Tibial nerve (tissue), 4 donors: ENCODE measurements around the gene MYL10. TPM values are rescaled to one million over a fixed set of nuclear protein-coding genes. Genes with fewer than 3 reads are reported as not detected.

Source experiments
- DNase-seq, 2 donors: peaks; one replicate each; pipeline ENCODE4 v3.0.0-alpha.2; 2019; ENCODE audit warnings: low spot score in 2 of 2
- H3K27ac ChIP-seq, 4 donors: fragments of 200-600 bp; sonication (generic) in 3 of 4; one replicate each; pipeline ENCODE4 v1.5.1; 2017 to 2019; ENCODE audit warnings: mild to moderate bottlenecking in 1 of 4
- H3K27me3 ChIP-seq, 2 donors: fragments of 200-600 bp; sonication (generic) in 1 of 2; one replicate each; pipeline versions ENCODE4 v1.5.1 to v1.6.0; 2017 to 2019
- H3K36me3 ChIP-seq, 3 donors: fragments of 200-600 bp; sonication (generic); one replicate each; pipeline ENCODE4 v1.5.1; 2018 to 2019
- H3K4me1 ChIP-seq, 4 donors: fragments of 200-600 bp; sonication (generic) in 3 of 4; one replicate each; pipeline ENCODE4 v1.5.1; 2017 to 2019
- H3K4me3 ChIP-seq, 4 donors: fragments of 200-600 bp; sonication (generic) in 3 of 4; one replicate each; pipeline ENCODE4 v1.5.1; 2017 to 2019; ENCODE audit warnings: mild to moderate bottlenecking in 1 of 4, moderate library complexity in 1 of 4
- H3K9me3 ChIP-seq, 4 donors: fragments of 200-600 bp; sonication (generic) in 3 of 4; one replicate each; pipeline ENCODE4 v1.5.1; 2017 to 2019
- EP300 ChIP-seq, 2 donors: sonication (generic); formaldehyde crosslinking; IDR thresholded peaks; one replicate each; pipeline ENCODE4 v1.6.1; 2017; ENCODE audit warnings: antibody characterized with exemption in 2 of 2, mild to moderate bottlenecking in 1 of 2
- POLR2A ChIP-seq, 2 donors: fragments of 450-650 bp; IDR thresholded peaks; one replicate each; pipeline ENCODE4 v1.6.1; 2017; ENCODE audit warnings: antibody characterized with exemption in 2 of 2, mild to moderate bottlenecking in 2 of 2, moderate library complexity in 2 of 2
- WGBS, 2 donors: methylation state at CpG; one replicate each; pipeline ENCODE4 v1.1.5; 2018; 5-methylcytosine and 5-hydroxymethylcytosine counted together
- total RNA-seq, 4 donors: library from RNA; depleted of rRNA; stranded (reverse); fragments of >200 nt; gene quantifications; one replicate each; pipeline ENCODE4 v1.1.0, GENCODE V29; 2016
- TF ChIP-seq, protein P1 (sequence below), 5 experiments: fragments of 200-600 bp in 3 of 5; fragments of 450-650 bp in 2 of 5; sonication (generic) in 3 of 5; IDR thresholded peaks; one replicate each; pipeline ENCODE4 v1.5.1; 2016 to 2019; ENCODE audit warnings: antibody characterized with exemption in 5 of 5, mild to moderate bottlenecking in 3 of 5, moderate library complexity in 2 of 5

MYL10 gene
- total RNA-seq, 4 donors from 2014 or later, result not detected

DNA sequence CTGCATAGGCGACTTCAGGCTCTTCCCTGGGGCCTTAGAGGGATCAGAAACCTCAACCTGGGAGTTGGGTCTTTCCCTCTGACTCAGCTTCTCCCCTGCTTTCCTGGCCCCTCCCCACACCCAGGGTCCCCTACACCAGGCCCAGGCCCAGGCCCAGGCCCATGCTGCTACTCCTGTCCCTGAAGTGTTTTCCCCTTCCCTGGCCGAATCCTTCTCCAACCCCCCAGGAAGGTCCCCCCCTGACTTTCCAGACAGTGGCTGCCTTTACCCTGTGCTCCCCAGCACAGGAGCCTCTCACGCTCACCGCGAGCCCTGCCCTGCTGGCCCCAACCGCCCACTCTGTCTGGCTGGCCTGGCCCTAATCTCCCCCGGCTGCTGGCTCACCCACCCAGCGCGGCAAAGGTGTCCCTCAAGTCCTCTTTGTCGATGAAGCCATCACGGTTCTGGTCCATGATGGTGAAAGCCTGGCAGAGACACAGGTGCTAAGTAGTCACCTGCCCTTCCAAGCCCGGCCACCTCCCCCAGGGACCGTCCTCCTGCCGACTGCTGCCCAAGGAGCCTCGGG, 6.4 kb downstream of the MYL10 start:
- no peaks in the 10 kb centered on the region for H3K9me3 ChIP-seq
- peaks cover 0 to 7% (median 0%) of the 10 kb centered on the region in 4 donors for H3K4me1 ChIP-seq
- H3K27ac ChIP-seq, result no peak overlapping the region
- H3K4me3 ChIP-seq, result no peak overlapping the region
- no peak for DNase-seq
- TF ChIP-seq, protein P1, sequence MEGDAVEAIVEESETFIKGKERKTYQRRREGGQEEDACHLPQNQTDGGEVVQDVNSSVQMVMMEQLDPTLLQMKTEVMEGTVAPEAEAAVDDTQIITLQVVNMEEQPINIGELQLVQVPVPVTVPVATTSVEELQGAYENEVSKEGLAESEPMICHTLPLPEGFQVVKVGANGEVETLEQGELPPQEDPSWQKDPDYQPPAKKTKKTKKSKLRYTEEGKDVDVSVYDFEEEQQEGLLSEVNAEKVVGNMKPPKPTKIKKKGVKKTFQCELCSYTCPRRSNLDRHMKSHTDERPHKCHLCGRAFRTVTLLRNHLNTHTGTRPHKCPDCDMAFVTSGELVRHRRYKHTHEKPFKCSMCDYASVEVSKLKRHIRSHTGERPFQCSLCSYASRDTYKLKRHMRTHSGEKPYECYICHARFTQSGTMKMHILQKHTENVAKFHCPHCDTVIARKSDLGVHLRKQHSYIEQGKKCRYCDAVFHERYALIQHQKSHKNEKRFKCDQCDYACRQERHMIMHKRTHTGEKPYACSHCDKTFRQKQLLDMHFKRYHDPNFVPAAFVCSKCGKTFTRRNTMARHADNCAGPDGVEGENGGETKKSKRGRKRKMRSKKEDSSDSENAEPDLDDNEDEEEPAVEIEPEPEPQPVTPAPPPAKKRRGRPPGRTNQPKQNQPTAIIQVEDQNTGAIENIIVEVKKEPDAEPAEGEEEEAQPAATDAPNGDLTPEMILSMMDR (IDR thresholded peaks at IDR 0.05), result no peak
- no peak for TF ChIP-seq EP300 (IDR thresholded peaks at IDR 0.05)
- no peak for TF ChIP-seq POLR2A (IDR thresholded peaks at IDR 0.05)
- 66 to 77% methylated on average over 13 to 14 of the region's 15 CpGs for WGBS, 2 donors
- no peaks in the 10 kb centered on the region for H3K36me3 ChIP-seq
- H3K27me3 ChIP-seq, result peaks cover 0 to 13% of the 10 kb centered on the region in 2 donors

DNA sequence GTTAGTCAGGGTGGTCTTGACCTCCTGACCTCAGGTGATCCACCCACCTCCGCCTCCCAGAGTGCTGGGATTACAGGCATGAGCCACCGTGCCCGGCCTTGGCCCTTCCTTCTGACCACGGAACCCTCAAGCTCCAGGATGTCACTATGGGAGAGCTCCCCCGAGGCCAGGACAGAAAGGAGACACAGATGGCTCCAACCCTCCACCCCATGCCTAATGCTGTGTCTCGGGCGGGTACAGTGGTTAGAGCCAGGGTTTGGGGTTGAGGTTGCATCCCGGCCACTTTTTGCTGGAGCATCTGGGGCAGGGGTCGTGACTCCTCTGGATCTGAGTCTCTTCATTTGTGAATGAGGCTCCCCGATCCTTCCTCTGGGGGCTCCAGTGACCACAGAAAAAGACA, 8.1 kb downstream of the MYL10 start:
- Histone ChIP-seq H3K4me3 (no peak overlapping the region), H3K27me3 (peaks cover 0 to 6% of the 10 kb centered on the region in 2 donors), H3K9me3 (no peaks in the 10 kb centered on the region), H3K4me1 (peaks cover 0 to 7% (median 0%) of the 10 kb centered on the region in 4 donors), H3K27ac (no peak overlapping the region), H3K36me3 (no peaks in the 10 kb centered on the region)
- DNase-seq, result no peak
- TF ChIP-seq, protein P1 (IDR thresholded peaks at IDR 0.05), result no peak
- TF ChIP-seq EP300 (IDR thresholded peaks at IDR 0.05) (no peak), POLR2A (IDR thresholded peaks at IDR 0.05) (no peak)
- 82 to 87% methylated on average over 10 of the region's 10 CpGs for WGBS, 2 donors

DNA sequence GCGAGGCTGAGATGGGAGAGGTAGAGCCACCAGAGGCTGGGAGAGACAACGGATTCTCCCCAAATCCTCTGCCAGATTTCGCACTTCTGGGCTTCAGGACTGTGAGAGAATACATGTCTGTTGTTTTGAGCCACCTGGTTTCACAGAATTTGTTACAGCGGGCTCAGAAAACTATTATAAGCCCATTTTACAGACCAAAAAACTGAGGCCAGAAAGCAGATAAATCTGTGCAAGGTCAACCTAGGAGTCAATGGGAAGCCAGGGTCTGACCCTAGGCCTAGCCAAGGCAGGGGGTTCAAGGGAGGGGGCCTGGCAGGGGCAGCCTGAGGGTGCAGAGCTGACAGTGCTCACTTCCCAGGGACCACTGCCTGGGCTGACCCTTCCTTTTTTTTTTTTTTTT, 8.7 kb downstream of the MYL10 start:
- Histone ChIP-seq H3K27ac (no peak overlapping the region), H3K27me3 (no peaks in the 10 kb centered on the region), H3K4me1 (peaks cover 0 to 5% (median 0%) of the 10 kb centered on the region in 4 donors), H3K4me3 (no peak overlapping the region), H3K9me3 (no peaks in the 10 kb centered on the region), H3K36me3 (no peaks in the 10 kb centered on the region)
- 88 to 92% methylated on average over 4 of the region's 4 CpGs for WGBS, 2 donors
- DNase-seq, result no peak
- TF ChIP-seq POLR2A (IDR thresholded peaks at IDR 0.05), result no peak
- TF ChIP-seq EP300 (IDR thresholded peaks at IDR 0.05), result no peak
- TF ChIP-seq, protein P1 (IDR thresholded peaks at IDR 0.05), result no peak

DNA sequence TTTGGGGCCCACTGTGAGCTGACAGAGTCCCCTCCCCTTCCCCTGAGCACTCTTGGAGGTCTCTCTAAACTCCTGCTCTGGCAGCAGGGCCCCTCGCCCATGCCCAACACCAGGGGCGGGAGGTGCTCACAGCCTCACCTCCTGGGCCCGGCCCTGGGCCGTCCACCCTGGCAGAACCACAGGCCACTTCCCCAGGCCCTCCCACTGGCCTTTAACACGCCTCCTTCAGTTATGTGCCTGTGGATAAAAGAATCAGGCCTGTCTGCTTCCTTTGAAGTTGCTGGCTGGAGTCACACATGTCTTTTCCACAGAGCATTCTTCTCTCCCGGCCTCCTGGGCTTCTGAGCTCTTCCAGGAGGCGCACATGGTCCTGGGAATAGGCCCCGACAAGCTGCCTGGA, 10.2 kb downstream of the MYL10 start:
- no peak overlapping the region for H3K4me3 ChIP-seq
- H3K9me3 ChIP-seq, result no peaks in the 10 kb centered on the region
- H3K27me3 ChIP-seq, result no peaks in the 10 kb centered on the region
- 52 to 56% methylated on average over 8 of the region's 8 CpGs for WGBS, 2 donors
- H3K4me1 ChIP-seq, result peaks cover 0 to 7% (median 0%) of the 10 kb centered on the region in 4 donors
- no peak for TF ChIP-seq POLR2A (IDR thresholded peaks at IDR 0.05)
- TF ChIP-seq, protein P1 (IDR thresholded peaks at IDR 0.05), result no peak
- no peak for TF ChIP-seq EP300 (IDR thresholded peaks at IDR 0.05)
- DNase-seq, result no peak
- no peaks in the 10 kb centered on the region for H3K36me3 ChIP-seq
- H3K27ac ChIP-seq, result no peak overlapping the region

DNA sequence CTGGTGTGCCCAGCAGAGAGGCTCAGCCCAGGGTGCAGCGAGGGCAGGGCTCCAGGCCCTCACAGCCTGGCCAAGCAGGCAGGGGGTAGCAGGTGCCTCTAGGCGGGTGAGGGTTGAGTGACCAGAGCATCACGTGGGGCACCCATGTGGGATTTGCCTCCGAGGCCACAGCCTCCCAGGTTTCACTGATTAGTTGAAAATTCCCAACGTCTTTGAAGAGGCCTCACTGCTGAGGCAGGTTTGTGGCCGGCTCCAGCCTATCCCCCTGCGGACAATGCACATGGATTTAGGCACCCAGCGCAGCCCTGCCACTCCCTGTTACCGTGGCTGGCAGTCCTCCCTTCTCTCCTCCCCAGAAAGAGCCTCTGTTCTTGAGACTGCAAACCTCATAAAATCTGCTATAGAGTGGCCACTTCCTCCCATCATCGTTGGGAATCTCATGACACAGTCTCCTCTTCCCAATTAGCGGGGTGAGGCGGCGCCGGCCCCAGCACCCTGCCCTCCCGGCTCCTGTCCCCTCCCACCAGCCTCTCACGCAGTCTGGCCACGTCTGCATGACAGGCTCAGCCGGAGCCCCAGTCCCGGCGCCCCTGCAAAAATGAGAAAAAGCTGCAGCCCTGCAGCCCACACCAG, 10.8 kb downstream of the MYL10 start:
- 47 to 59% methylated on average over 17 to 18 of the region's 20 CpGs for WGBS, 2 donors
- no peaks in the 10 kb centered on the region for H3K9me3 ChIP-seq
- H3K36me3 ChIP-seq, result no peaks in the 10 kb centered on the region
- DNase-seq, result no peak
- H3K27ac ChIP-seq, result no peak overlapping the region
- H3K27me3 ChIP-seq, result no peaks in the 10 kb centered on the region
- no peak overlapping the region for H3K4me3 ChIP-seq
- TF ChIP-seq, protein P1 (IDR thresholded peaks at IDR 0.05), result no peak
- no peak for TF ChIP-seq EP300 (IDR thresholded peaks at IDR 0.05)
- no peak for TF ChIP-seq POLR2A (IDR thresholded peaks at IDR 0.05)
- peaks cover 0 to 7% (median 0%) of the 10 kb centered on the region in 4 donors for H3K4me1 ChIP-seq
